ENCODE data around the gene PAN3.

PAN3 gene

GRCh38 chr13:28340272-28340793 is 202.0 kb downstream of the PAN3 start:
- no peak for DNase-seq

GRCh38 chr13:28342251-28342650 is 203.9 kb downstream of the PAN3 start:
- DNase-seq: no peak

- DNase-seq: no peak
Measured at GRCh38 chr13:28344163-28344562, 205.8 kb downstream of the PAN3 start.

All from right hindlimb (tissue), 1 donor.